Astrocyte (in vitro differentiated cells and primary cell): ENCODE data around the gene CAMK2D. TPM values are rescaled to one million over a fixed set of nuclear protein-coding genes. Genes with fewer than 3 reads are reported as not detected.

ENCODE experiments used
- DNase-seq: peaks from one replicate; pipeline ENCODE4 v3.0.0-alpha.2; 2010; ENCODE audit warnings: low read depth
- FAIRE-seq: peaks from 2 replicates; lab custom pipeline; 2011; peaks lifted over from hg19 to GRCh38; lab: Jason Lieb, UNC
- H2AFZ ChIP-seq: 2 replicates; pipeline ENCODE4 v1.6.0; 2012; ENCODE audit warnings: low read depth, low read length, inconsistent platforms
- H3K27ac ChIP-seq: 2 replicates; pipeline ENCODE4 v1.5.1; 2011; ENCODE audit warnings: low read depth, low read length, inconsistent platforms
- H3K27me3 ChIP-seq: 2 replicates; pipeline ENCODE4 v1.6.0; 2011; ENCODE audit warnings: low read length, inconsistent platforms; ENCODE audit not compliant: insufficient read depth
- H3K36me3 ChIP-seq: 2 replicates; pipeline ENCODE4 v1.5.1; 2011; ENCODE audit warnings: low read length, inconsistent platforms; ENCODE audit not compliant: insufficient read depth
- H3K4me1 ChIP-seq: 2 replicates; pipeline ENCODE4 v1.5.1; 2011; ENCODE audit warnings: low read length, inconsistent platforms; ENCODE audit not compliant: insufficient read depth
- H3K4me2 ChIP-seq: 2 replicates; pipeline ENCODE4 v1.6.0; 2012; ENCODE audit warnings: low read length, inconsistent platforms
- H3K4me3 ChIP-seq: 2 replicates; pipeline ENCODE4 v1.5.1; 2011; ENCODE audit warnings: low read depth, mild to moderate bottlenecking, low read length, inconsistent platforms; ENCODE audit not compliant: insufficient read depth
- H3K79me2 ChIP-seq: 2 replicates; pipeline ENCODE4 v1.6.0; 2012; ENCODE audit warnings: mild to moderate bottlenecking, low read length, inconsistent platforms; ENCODE audit not compliant: insufficient read depth
- H3K9ac ChIP-seq: 2 replicates; pipeline ENCODE4 v1.6.0; 2012; ENCODE audit warnings: mild to moderate bottlenecking, low read length, inconsistent platforms
- H3K9me3 ChIP-seq: 2 replicates; pipeline ENCODE4 v1.5.1; 2012; ENCODE audit warnings: low read depth, mild to moderate bottlenecking, low read length, inconsistent platforms; ENCODE audit not compliant: insufficient read depth
- H4K20me1 ChIP-seq: 2 replicates; pipeline ENCODE4 v1.6.0; 2012; ENCODE audit warnings: low read length, inconsistent platforms; ENCODE audit not compliant: insufficient read depth
- H3K27ac Mint-ChIP-seq: one replicate; pipeline ENCODE4 v1.8.0; 2021; ENCODE audit warnings: mild to moderate bottlenecking, mixed read lengths; ENCODE audit not compliant: unreplicated experiment
- H3K27me3 Mint-ChIP-seq: one replicate; pipeline ENCODE4 v1.8.0; 2021; ENCODE audit warnings: low read depth, mixed read lengths; ENCODE audit not compliant: unreplicated experiment
- H3K36me3 Mint-ChIP-seq: one replicate; pipeline ENCODE4 v1.8.0; 2021; ENCODE audit warnings: low read depth, mixed read lengths; ENCODE audit not compliant: unreplicated experiment
- H3K4me1 Mint-ChIP-seq: one replicate; pipeline ENCODE4 v1.8.0; 2021; ENCODE audit warnings: low read depth, mixed read lengths; ENCODE audit not compliant: unreplicated experiment
- H3K4me3 Mint-ChIP-seq: one replicate; pipeline ENCODE4 v1.8.0; 2021; ENCODE audit warnings: mild to moderate bottlenecking, moderate library complexity, mixed read lengths; ENCODE audit not compliant: unreplicated experiment
- H3K9me3 Mint-ChIP-seq: one replicate; pipeline ENCODE4 v1.8.0; 2021; ENCODE audit warnings: mild to moderate bottlenecking, mixed read lengths; ENCODE audit not compliant: unreplicated experiment
- CTCF ChIP-seq: IDR thresholded peaks from 2 replicates; pipeline ENCODE4 v1.5.1; 2011; ENCODE audit warnings: low read depth, mild to moderate bottlenecking, inconsistent platforms, low read length, moderate library complexity; ENCODE audit not compliant: insufficient read depth
- EZH2 ChIP-seq: IDR thresholded peaks from 2 replicates; pipeline ENCODE4 v1.6.1; 2012; ENCODE audit warnings: mild to moderate bottlenecking, low read length, inconsistent platforms; ENCODE audit not compliant: insufficient read depth
- total RNA-seq: library from RNA; stranded (reverse); gene quantifications from 2 replicates; pipeline ENCODE4 v1.2.1, GENCODE V29; 2021

Gene CAMK2D
- total RNA-seq, 1 donor from 2014 or later: 80.8 TPM

- DNase-seq: no peak
- Histone ChIP-seq H3K4me3 (no peak overlapping the region), H3K27me3 (no peaks in the 10 kb centered on the region), H3K4me2 (no peak overlapping the region), H3K27ac (no peak overlapping the region), H4K20me1 (no peaks in the 10 kb centered on the region), H2AFZ (no peak overlapping the region), H3K79me2 (no peaks in the 10 kb centered on the region), H3K36me3 (peaks cover 3% of the 10 kb centered on the region), H3K4me1 (no peaks in the 10 kb centered on the region), H3K9me3 (no peaks in the 10 kb centered on the region), H3K9ac (no peak overlapping the region)
- TF ChIP-seq CTCF (no peak), EZH2 (no peak)
- H3K27ac Mint-ChIP-seq: no peak overlapping the region
- no peaks in the 10 kb centered on the region for H3K27me3 Mint-ChIP-seq
- no peak overlapping the region for H3K4me3 Mint-ChIP-seq
- peaks cover under 1% of the 10 kb centered on the region for H3K9me3 Mint-ChIP-seq
- no peaks in the 10 kb centered on the region for H3K4me1 Mint-ChIP-seq
- peaks cover 17% of the 10 kb centered on the region for H3K36me3 Mint-ChIP-seq
- FAIRE-seq: no peak
Measured at GRCh38 chr4:113483131-113483530, 278.4 kb downstream of the CAMK2D start.

GRCh38 chr4:113482325-113482724 is 279.2 kb downstream of the CAMK2D start:
- no peak overlapping the region for H3K27ac Mint-ChIP-seq
- H3K36me3 ChIP-seq: peaks cover 5% of the 10 kb centered on the region
- H3K9ac ChIP-seq: no peak overlapping the region
- no peaks in the 10 kb centered on the region for H3K27me3 Mint-ChIP-seq
- no peaks in the 10 kb centered on the region for H3K27me3 ChIP-seq
- no peaks in the 10 kb centered on the region for H3K9me3 ChIP-seq
- H2AFZ ChIP-seq: no peak overlapping the region
- H3K36me3 Mint-ChIP-seq: peaks cover 21% of the 10 kb centered on the region
- DNase-seq (no peak), FAIRE-seq (no peak)
- H3K4me3 ChIP-seq: no peak overlapping the region
- H3K9me3 Mint-ChIP-seq: peaks cover 2% of the 10 kb centered on the region
- no peak overlapping the region for H3K27ac ChIP-seq
- no peaks in the 10 kb centered on the region for H4K20me1 ChIP-seq
- H3K4me2 ChIP-seq: no peak overlapping the region
- H3K79me2 ChIP-seq: no peaks in the 10 kb centered on the region
- TF ChIP-seq CTCF: no peak
- TF ChIP-seq EZH2: no peak
- H3K4me3 Mint-ChIP-seq: no peak overlapping the region
- no peaks in the 10 kb centered on the region for H3K4me1 ChIP-seq
- H3K4me1 Mint-ChIP-seq: no peaks in the 10 kb centered on the region

GRCh38 chr4:113481820-113482219 is 279.7 kb downstream of the CAMK2D start:
- Mint-ChIP-seq H3K9me3 (peaks cover 5% of the 10 kb centered on the region), H3K27ac (no peak overlapping the region), H3K4me3 (no peak overlapping the region), H3K36me3 (peaks cover 24% of the 10 kb centered on the region), H3K27me3 (no peaks in the 10 kb centered on the region), H3K4me1 (peaks cover under 1% of the 10 kb centered on the region)
- peaks cover 5% of the 10 kb centered on the region for H3K36me3 ChIP-seq
- no peak overlapping the region for H3K4me3 ChIP-seq
- H2AFZ ChIP-seq: no peak overlapping the region
- TF ChIP-seq EZH2 (no peak), CTCF (no peak)
- no peak overlapping the region for H3K4me2 ChIP-seq
- no peaks in the 10 kb centered on the region for H4K20me1 ChIP-seq
- H3K4me1 ChIP-seq: no peaks in the 10 kb centered on the region
- no peak overlapping the region for H3K9ac ChIP-seq
- no peaks in the 10 kb centered on the region for H3K27me3 ChIP-seq
- DNase-seq (no peak), FAIRE-seq (no peak)
- no peak overlapping the region for H3K27ac ChIP-seq
- peaks cover 3% of the 10 kb centered on the region for H3K9me3 ChIP-seq
- no peaks in the 10 kb centered on the region for H3K79me2 ChIP-seq
